ENCODE measurements around the gene TBX3. TPM values are rescaled to one million over a fixed set of nuclear protein-coding genes. Genes with fewer than 3 reads are reported as not detected.

TBX3 gene
- total RNA-seq, 1 experiment from 2014 or later: 3.3 TPM

- in situ Hi-C loops (cut with HindIII; ENCODE audit: low pct_unique_long_range_greater_than_20kb, low sequenced_read_pairs): no loop called here
- no peak for DNase-seq (ENCODE audit: low read depth, low spot score)
These were observed 10.7 kb downstream of the TBX3 start for GRCh38 chr12:114673169-114673833.

- DNase-seq (ENCODE audit: low read depth, low spot score): no peak
- in situ Hi-C loops (cut with HindIII; ENCODE audit: low pct_unique_long_range_greater_than_20kb, low sequenced_read_pairs): no loop called here
These were observed 11.2 kb downstream of the TBX3 start for GRCh38 chr12:114672817-114673168.

GRCh38 chr12:114671443-114672411, 12.2 kb downstream of the TBX3 start:
- no peak for DNase-seq (ENCODE audit: low read depth, low spot score)
- in situ Hi-C loops (cut with HindIII; ENCODE audit: low pct_unique_long_range_greater_than_20kb, low sequenced_read_pairs): no loop called here

- DNase-seq (ENCODE audit: low read depth, low spot score): no peak
- in situ Hi-C loops (cut with HindIII; ENCODE audit: low pct_unique_long_range_greater_than_20kb, low sequenced_read_pairs): no loop called here
These were observed 12.9 kb downstream of the TBX3 start for GRCh38 chr12:114671066-114671442.

- DNase-seq (ENCODE audit: low read depth, low spot score): no peak
These were observed 13.5 kb downstream of the TBX3 start for GRCh38 chr12:114670291-114670980.

GRCh38 chr12:114669401-114670290, 14.3 kb downstream of the TBX3 start:
- in situ Hi-C loops (cut with HindIII; ENCODE audit: low pct_unique_long_range_greater_than_20kb, low sequenced_read_pairs): no loop called here
- DNase-seq (ENCODE audit: low read depth, low spot score): no peak

More at GRCh38 chr12:114670291-114670980, 13.5 kb downstream of the TBX3 start:
- in situ Hi-C loops (cut with HindIII; ENCODE audit: low pct_unique_long_range_greater_than_20kb, low sequenced_read_pairs): no loop called here

GRCh38 chr12:114668886-114669288, 15.1 kb downstream of the TBX3 start:
- no peak for DNase-seq (ENCODE audit: low read depth, low spot score)
- in situ Hi-C loops (cut with HindIII; ENCODE audit: low pct_unique_long_range_greater_than_20kb, low sequenced_read_pairs): no loop called here

- DNase-seq (ENCODE audit: low read depth, low spot score): peak; percentile 78
- in situ Hi-C loops (cut with HindIII; ENCODE audit: low pct_unique_long_range_greater_than_20kb, low sequenced_read_pairs): no loop called here
These were observed 15.7 kb downstream of the TBX3 start for GRCh38 chr12:114668151-114668885.

- no peak for DNase-seq (ENCODE audit: low read depth, low spot score)
- in situ Hi-C loops (cut with HindIII; ENCODE audit: low pct_unique_long_range_greater_than_20kb, low sequenced_read_pairs): no loop called here
These were observed 16.3 kb downstream of the TBX3 start for GRCh38 chr12:114667669-114668150.

- in situ Hi-C loops (cut with HindIII; ENCODE audit: low pct_unique_long_range_greater_than_20kb, low sequenced_read_pairs): no loop called here
- no peak for DNase-seq (ENCODE audit: low read depth, low spot score)
These were observed 17.0 kb downstream of the TBX3 start for GRCh38 chr12:114666746-114667668.

GRCh38 chr12:114665411-114666260, 18.3 kb downstream of the TBX3 start:
- in situ Hi-C loops (cut with HindIII; ENCODE audit: low pct_unique_long_range_greater_than_20kb, low sequenced_read_pairs): no loop called here
- no peak for DNase-seq (ENCODE audit: low read depth, low spot score)

GRCh38 chr12:114664651-114665320, 19.2 kb downstream of the TBX3 start:
- DNase-seq (ENCODE audit: low read depth, low spot score): no peak
- in situ Hi-C loops (cut with HindIII; ENCODE audit: low pct_unique_long_range_greater_than_20kb, low sequenced_read_pairs): no loop called here

GRCh38 chr12:114662512-114663177, 21.3 kb downstream of the TBX3 start:
- peak; percentile 70 for DNase-seq (ENCODE audit: low read depth, low spot score)
- in situ Hi-C loops (cut with HindIII; ENCODE audit: low pct_unique_long_range_greater_than_20kb, low sequenced_read_pairs): no loop called here

- DNase-seq (ENCODE audit: low read depth, low spot score): no peak
- in situ Hi-C loops (cut with HindIII; ENCODE audit: low pct_unique_long_range_greater_than_20kb, low sequenced_read_pairs): no loop called here
These were observed 22.7 kb downstream of the TBX3 start for GRCh38 chr12:114661245-114661644.
